K562 (cell line): ENCODE measurements around the gene MAGEA1.

ENCODE experiments used
- EGR1 ChIP-seq: fragments of 450-650 bp; conservative IDR thresholded peaks from 2 replicates; pipeline ENCODE4 v1.6.1; 2017; ENCODE audit warnings: mild to moderate bottlenecking
- POLR2AphosphoS5 ChIP-seq: IDR thresholded peaks from 2 replicates; pipeline ENCODE4 v1.6.1; 2011; ENCODE audit warnings: mild to moderate bottlenecking, low read depth, low read length, moderate library complexity; ENCODE audit not compliant: control insufficient read depth, insufficient read depth
- SMAD4 ChIP-seq: fragments of 250-450 bp; sonication (Bioruptor Pico); conservative IDR thresholded peaks from 2 replicates; pipeline ENCODE4 v1.8.0; 2021; ENCODE audit warnings: inconsistent platforms, mild to moderate bottlenecking, moderate library complexity
- TCF7L2 ChIP-seq: fragments of 150-350 bp; IDR thresholded peaks from 2 replicates; pipeline ENCODE4 v1.6.1; 2016; ENCODE audit warnings: low read depth, mild to moderate bottlenecking, low read length, moderate library complexity
- ZNF311 ChIP-seq: fragments of 250-450 bp; sonication (Bioruptor Pico); IDR thresholded peaks from 2 replicates; pipeline ENCODE4 v1.4.0; 2020; ENCODE audit warnings: mild to moderate bottlenecking, moderate library complexity
- TF ChIP-seq, protein P1 (sequence below): sonication (generic); formaldehyde crosslinking; IDR thresholded peaks from 2 replicates; pipeline ENCODE4 v1.8.1; 2022; ENCODE audit warnings: missing genetic modification reagents
- TF ChIP-seq, protein P2 (sequence below), 2 experiments: fragments of 450-650 bp in 1 of 2; sonication (generic) in 1 of 2; formaldehyde crosslinking in 1 of 2; IDR thresholded peaks in 1 of 2; conservative IDR thresholded peaks in 1 of 2; 2 replicates each; pipeline versions ENCODE4 v1.6.1 to v1.8.1; 2016 to 2023; ENCODE audit warnings: mild to moderate bottlenecking in 2 of 2, moderate library complexity in 2 of 2, inconsistent platforms in 1 of 2, missing genetic modification reagents in 1 of 2

DNA sequence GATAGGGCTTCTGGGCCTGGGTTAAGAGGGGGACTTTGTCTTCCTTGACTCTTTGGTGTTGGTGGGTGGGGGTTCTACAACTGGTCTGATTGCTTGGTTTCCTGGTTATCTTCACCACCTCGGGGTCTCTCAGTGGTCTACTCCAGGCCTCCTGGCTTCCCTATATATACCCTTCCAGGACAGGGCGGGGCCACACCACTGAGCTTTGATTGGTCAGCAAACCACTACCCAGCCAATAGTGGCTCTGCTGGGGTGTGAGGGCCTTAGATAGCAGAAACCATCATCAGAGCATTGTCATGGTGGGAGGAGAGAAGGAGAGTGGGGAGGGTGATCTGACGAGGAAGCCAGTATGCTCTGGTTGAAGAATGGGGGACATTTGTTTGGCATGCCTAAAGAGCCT is 14.4 kb upstream of the MAGEA1 start:
- TF ChIP-seq TCF7L2: no peak
- TF ChIP-seq ZNF311 (CRISPR knock-in tag): no peak
- TF ChIP-seq, protein P1, sequence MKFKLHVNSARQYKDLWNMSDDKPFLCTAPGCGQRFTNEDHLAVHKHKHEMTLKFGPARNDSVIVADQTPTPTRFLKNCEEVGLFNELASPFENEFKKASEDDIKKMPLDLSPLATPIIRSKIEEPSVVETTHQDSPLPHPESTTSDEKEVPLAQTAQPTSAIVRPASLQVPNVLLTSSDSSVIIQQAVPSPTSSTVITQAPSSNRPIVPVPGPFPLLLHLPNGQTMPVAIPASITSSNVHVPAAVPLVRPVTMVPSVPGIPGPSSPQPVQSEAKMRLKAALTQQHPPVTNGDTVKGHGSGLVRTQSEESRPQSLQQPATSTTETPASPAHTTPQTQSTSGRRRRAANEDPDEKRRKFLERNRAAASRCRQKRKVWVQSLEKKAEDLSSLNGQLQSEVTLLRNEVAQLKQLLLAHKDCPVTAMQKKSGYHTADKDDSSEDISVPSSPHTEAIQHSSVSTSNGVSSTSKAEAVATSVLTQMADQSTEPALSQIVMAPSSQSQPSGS (CRISPR knock-in tag): no peak
- TF ChIP-seq SMAD4 (CRISPR knock-in tag): no peak
- no peak for TF ChIP-seq POLR2AphosphoS5
- TF ChIP-seq, protein P2, sequence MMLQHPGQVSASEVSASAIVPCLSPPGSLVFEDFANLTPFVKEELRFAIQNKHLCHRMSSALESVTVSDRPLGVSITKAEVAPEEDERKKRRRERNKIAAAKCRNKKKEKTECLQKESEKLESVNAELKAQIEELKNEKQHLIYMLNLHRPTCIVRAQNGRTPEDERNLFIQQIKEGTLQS (IDR thresholded peaks at IDR 0.05): no peak
- TF ChIP-seq, protein P2 (CRISPR knock-in tag; conservative IDR thresholded peaks at IDR 0.05): no peak
- no peak for TF ChIP-seq EGR1
